Measurements from ENCODE around the gene MROH9.
A peak's percentile ranks its signal among the peaks of the same experiment; 100 is the strongest.
"Not testable (repeated sequence)": the region's sequence is repeated elsewhere in the genome, so short reads cannot be mapped to it uniquely, and the experiment has no call there.

The MROH9 gene

GRCh38 chr1:170938281-170938680, 2.9 kb downstream of the MROH9 start:
- peaks cover 3% of the 10 kb centered on the region for H3K36me3 Mint-ChIP-seq (ENCODE audit: low read depth)
- peaks cover 11% of the 10 kb centered on the region for H3K9me3 Mint-ChIP-seq
- TF ChIP-seq, protein P1, sequence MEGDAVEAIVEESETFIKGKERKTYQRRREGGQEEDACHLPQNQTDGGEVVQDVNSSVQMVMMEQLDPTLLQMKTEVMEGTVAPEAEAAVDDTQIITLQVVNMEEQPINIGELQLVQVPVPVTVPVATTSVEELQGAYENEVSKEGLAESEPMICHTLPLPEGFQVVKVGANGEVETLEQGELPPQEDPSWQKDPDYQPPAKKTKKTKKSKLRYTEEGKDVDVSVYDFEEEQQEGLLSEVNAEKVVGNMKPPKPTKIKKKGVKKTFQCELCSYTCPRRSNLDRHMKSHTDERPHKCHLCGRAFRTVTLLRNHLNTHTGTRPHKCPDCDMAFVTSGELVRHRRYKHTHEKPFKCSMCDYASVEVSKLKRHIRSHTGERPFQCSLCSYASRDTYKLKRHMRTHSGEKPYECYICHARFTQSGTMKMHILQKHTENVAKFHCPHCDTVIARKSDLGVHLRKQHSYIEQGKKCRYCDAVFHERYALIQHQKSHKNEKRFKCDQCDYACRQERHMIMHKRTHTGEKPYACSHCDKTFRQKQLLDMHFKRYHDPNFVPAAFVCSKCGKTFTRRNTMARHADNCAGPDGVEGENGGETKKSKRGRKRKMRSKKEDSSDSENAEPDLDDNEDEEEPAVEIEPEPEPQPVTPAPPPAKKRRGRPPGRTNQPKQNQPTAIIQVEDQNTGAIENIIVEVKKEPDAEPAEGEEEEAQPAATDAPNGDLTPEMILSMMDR (IDR thresholded peaks at IDR 0.05; ENCODE audit: unreplicated experiment in 3 of 3): no peak
- H3K27ac Mint-ChIP-seq: no peak overlapping the region
- H3K27me3 Mint-ChIP-seq (ENCODE audit: low read depth): no peaks in the 10 kb centered on the region
- no peaks in the 10 kb centered on the region for H3K4me1 Mint-ChIP-seq
- H3K4me3 Mint-ChIP-seq: no peak overlapping the region

DNA sequence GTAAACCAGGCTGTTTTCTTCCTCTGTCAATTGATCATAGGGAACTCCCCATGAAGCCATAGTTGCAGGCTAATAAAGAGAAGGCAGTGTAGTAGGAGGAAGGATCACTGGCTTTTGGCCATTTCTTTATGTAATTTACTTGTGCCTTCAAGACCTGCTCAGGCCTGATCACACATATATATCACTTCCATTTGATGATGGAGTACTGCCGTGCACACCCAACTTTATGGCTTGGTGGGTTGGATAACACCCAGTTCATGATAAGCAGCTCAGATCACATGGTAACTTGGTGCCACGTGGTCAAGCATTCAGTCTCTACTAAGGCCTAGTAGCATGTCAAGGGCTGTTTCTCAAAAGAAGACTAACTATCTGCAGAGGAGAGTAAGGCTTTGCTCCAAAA, 4.1 kb downstream of the MROH9 start:
- no peaks in the 10 kb centered on the region for H3K27me3 Mint-ChIP-seq (ENCODE audit: low read depth)
- H3K4me3 Mint-ChIP-seq: no peak overlapping the region
- no peaks in the 10 kb centered on the region for H3K4me1 Mint-ChIP-seq
- H3K27ac Mint-ChIP-seq: no peak overlapping the region
- H3K36me3 Mint-ChIP-seq (ENCODE audit: low read depth): peaks cover 3% of the 10 kb centered on the region
- TF ChIP-seq, protein P1 (IDR thresholded peaks at IDR 0.05; ENCODE audit: unreplicated experiment in 3 of 3): no peak
- H3K9me3 Mint-ChIP-seq: peaks cover 11% of the 10 kb centered on the region

- not testable (repeated sequence) for H3K27me3 Mint-ChIP-seq (ENCODE audit: low read depth); H3K36me3 Mint-ChIP-seq (ENCODE audit: low read depth); H3K4me3 Mint-ChIP-seq; H3K9me3 Mint-ChIP-seq; H3K27ac Mint-ChIP-seq; H3K4me1 Mint-ChIP-seq
Observed at GRCh38 chr1:170951744-170952143, 16.4 kb downstream of the MROH9 start.

DNA sequence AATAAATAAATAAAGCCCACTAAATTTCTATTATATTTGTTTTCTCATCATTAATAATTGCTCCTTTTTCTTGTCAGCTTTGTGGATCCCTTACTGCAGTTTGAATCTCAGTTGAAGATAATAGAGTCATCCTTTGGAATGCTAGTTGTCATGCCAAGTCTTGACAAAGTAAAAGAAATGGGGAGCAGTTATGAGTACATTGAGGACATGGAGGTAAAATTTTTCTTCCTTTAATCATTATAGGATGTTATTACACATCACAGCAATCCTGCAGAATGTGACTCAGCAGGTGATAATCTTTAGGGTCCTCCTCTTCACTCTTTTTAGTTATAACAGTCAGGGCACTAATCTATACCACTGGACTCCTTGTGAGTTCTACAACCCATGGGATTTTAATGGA, 24.1 kb downstream of the MROH9 start:
- peaks cover 3% of the 10 kb centered on the region for H3K9me3 Mint-ChIP-seq
- H3K27ac Mint-ChIP-seq: no peak overlapping the region
- no peaks in the 10 kb centered on the region for H3K36me3 Mint-ChIP-seq (ENCODE audit: low read depth)
- no peak overlapping the region for H3K4me3 Mint-ChIP-seq
- TF ChIP-seq, protein P1 (IDR thresholded peaks at IDR 0.05; ENCODE audit: unreplicated experiment in 3 of 3): no peak
- no peaks in the 10 kb centered on the region for H3K27me3 Mint-ChIP-seq (ENCODE audit: low read depth)
- H3K4me1 Mint-ChIP-seq: no peaks in the 10 kb centered on the region

DNA sequence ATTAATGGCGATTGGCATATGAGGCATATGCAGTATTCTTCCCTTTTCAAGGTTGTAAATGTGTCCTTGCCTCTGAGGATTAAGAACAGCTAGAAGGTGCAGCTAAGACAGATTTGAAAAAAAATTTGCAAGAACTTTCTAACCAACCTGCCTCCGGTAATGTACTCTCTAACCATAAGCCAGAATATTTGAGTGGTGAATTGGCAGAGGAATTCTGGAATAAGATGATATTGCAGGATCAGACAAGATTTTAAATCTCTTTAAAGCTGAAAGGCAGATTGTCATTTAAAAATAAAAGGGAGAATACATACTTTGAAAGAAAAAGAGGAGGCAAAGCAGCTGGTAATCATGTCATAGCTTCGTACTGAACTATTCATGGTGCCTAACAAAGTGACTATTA, 29.2 kb downstream of the MROH9 start:
- Mint-ChIP-seq H3K27ac (no peak overlapping the region), H3K27me3 (ENCODE audit: low read depth) (no peaks in the 10 kb centered on the region)
- TF ChIP-seq, protein P1 (IDR thresholded peaks at IDR 0.05; ENCODE audit: unreplicated experiment in 3 of 3): no peak

GRCh38 chr1:170967042-170967910, 31.9 kb downstream of the MROH9 start:
- H3K9me3 Mint-ChIP-seq: peaks cover 3% of the 10 kb centered on the region
- peaks cover 15% of the 10 kb centered on the region for H3K4me1 Mint-ChIP-seq
- no peak overlapping the region for H3K27ac Mint-ChIP-seq
- no peak overlapping the region for H3K4me3 Mint-ChIP-seq
- TF ChIP-seq, protein P1 (IDR thresholded peaks at IDR 0.05; ENCODE audit: unreplicated experiment in 3 of 3): peak; percentile 62 to 78 (median 72)
- no peaks in the 10 kb centered on the region for H3K27me3 Mint-ChIP-seq (ENCODE audit: low read depth)
- no peaks in the 10 kb centered on the region for H3K36me3 Mint-ChIP-seq (ENCODE audit: low read depth)

More for the DNA sequence above, 29.2 kb downstream of the MROH9 start:
- no peaks in the 10 kb centered on the region for H3K36me3 Mint-ChIP-seq (ENCODE audit: low read depth)
- peaks cover 15% of the 10 kb centered on the region for H3K4me1 Mint-ChIP-seq
- no peak overlapping the region for H3K4me3 Mint-ChIP-seq
- no peaks in the 10 kb centered on the region for H3K9me3 Mint-ChIP-seq

Data from nephron (organoid).